HG02973 (cell line): ENCODE results near the gene ARHGEF28.
A peak's percentile ranks its signal among the peaks of the same experiment; 100 is the strongest.

Experiments
- ATAC-seq: cut with Tn5 transposase; IDR thresholded peaks from one replicate; pipeline ENCODE4 v1.9.1; 2021; ENCODE audit warnings: moderate library complexity; ENCODE audit not compliant: unreplicated experiment

Gene ARHGEF28, protein sequence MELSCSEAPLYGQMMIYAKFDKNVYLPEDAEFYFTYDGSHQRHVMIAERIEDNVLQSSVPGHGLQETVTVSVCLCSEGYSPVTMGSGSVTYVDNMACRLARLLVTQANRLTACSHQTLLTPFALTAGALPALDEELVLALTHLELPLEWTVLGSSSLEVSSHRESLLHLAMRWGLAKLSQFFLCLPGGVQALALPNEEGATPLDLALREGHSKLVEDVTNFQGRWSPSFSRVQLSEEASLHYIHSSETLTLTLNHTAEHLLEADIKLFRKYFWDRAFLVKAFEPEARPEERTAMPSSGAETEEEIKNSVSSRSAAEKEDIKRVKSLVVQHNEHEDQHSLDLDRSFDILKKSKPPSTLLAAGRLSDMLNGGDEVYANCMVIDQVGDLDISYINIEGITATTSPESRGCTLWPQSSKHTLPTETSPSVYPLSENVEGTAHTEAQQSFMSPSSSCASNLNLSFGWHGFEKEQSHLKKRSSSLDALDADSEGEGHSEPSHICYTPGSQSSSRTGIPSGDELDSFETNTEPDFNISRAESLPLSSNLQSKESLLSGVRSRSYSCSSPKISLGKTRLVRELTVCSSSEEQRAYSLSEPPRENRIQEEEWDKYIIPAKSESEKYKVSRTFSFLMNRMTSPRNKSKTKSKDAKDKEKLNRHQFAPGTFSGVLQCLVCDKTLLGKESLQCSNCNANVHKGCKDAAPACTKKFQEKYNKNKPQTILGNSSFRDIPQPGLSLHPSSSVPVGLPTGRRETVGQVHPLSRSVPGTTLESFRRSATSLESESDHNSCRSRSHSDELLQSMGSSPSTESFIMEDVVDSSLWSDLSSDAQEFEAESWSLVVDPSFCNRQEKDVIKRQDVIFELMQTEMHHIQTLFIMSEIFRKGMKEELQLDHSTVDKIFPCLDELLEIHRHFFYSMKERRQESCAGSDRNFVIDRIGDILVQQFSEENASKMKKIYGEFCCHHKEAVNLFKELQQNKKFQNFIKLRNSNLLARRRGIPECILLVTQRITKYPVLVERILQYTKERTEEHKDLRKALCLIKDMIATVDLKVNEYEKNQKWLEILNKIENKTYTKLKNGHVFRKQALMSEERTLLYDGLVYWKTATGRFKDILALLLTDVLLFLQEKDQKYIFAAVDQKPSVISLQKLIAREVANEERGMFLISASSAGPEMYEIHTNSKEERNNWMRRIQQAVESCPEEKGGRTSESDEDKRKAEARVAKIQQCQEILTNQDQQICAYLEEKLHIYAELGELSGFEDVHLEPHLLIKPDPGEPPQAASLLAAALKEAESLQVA (N-terminal part only)

DNA sequence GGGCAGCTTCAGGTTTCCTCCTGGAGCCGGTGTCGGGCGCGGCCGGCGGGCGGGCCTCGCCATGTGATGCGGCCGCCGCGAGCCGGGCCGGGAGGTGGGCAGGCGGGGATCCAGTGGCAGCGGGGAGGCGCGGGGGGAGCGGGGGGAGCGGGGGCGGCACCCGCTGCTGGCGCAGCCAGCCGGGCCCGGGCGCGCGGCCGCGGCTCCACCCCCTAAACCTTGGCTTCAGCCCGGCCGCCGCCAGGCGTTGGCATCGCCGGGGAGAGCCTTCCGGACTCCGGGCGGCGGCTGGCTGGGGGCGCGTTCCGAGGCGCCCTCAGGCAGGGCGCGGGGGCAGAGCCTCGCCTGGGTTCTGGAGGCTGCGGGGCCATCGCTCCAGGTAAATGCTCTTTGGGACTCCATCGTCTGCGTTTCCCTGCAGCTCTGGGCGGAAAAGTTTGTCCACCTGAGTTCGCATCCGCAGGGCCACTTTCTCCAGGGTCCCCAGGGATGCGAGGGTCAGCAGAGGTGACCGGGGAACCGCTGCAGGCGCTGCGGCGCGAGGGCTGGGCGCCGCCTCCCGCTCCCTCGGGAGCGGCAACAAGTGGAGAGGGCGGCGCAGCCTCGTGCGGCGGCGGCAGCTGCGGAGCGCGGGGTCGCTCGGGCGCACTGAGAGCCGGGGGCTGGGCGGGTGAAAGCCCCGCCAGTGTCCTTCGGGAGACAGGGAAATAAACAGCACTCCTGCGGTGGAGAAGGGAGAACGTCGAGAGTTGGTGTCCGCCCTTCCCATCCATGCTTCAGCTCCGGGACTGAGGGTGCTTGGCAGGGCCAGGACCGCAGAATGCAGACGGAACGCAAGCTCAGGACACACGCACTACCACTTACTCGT, at the start of gene ARHGEF28:
Gene ARHGEF28 (plus strand): TSS at position 253 of the 868 bp plus-strand sequence. CDS start 58,656 bp downstream, outside the sequence.
- no peak for ATAC-seq

DNA sequence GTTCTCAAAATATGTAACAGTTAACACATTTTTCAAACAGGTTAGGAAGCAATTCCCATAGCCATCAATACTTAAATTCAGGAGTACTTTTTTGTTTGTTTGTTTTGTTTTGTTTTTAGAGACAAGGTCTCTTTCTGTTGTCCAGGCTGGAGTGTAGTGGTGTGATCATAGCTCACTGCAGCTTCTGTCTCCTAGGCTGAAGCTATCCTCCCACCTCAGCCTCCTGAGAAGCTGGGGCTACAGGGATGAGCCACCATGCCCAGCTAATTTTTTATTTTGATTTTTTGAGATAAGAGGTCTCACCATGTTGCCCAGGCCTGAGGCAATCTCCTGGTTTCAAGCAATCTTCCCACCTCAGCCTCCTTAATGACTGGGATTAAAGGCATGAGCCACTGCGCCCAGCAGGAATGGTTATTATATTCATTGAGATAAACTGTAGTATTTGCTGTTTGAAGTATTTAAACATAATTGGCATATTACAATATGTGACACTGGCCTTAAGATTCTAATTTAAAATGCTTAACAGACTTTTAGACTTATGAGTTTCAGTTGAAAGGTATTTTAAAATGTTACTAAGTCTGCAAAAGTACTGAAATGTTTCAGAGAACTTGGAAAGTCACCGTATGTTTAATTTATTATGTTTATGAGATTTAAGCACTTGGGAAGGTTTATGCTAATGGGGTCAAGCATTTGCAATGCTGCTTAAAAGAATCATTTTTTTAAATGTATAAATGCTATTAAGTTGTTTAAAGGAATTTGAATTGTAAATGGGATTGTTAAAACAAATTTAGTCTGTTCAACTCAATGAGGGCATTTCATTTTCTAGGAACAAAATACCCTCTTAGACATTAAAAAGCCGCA, 43.5 kb upstream of the ARHGEF28 start:
- no peak for ATAC-seq

DNA sequence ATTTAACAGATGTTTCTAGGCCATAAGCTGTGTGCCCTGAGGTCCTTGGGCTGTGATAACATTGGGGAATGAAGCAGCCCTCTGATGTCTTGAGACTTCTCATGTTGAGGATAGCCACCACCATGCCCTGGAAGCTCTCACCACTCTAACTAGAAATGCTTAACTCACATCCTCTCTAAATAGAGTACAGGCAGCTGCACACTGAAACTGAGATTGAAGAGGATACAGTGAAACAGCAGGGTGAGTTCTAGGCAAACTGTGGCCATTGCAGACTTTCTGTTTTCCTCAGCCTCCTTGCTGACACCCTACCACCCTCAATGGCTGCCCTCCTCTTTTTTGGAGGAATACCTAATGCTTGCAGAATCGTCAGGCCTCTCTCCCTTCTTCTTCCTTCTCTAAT, 38.1 kb upstream of the ARHGEF28 start:
- peak; percentile 77 for ATAC-seq

DNA sequence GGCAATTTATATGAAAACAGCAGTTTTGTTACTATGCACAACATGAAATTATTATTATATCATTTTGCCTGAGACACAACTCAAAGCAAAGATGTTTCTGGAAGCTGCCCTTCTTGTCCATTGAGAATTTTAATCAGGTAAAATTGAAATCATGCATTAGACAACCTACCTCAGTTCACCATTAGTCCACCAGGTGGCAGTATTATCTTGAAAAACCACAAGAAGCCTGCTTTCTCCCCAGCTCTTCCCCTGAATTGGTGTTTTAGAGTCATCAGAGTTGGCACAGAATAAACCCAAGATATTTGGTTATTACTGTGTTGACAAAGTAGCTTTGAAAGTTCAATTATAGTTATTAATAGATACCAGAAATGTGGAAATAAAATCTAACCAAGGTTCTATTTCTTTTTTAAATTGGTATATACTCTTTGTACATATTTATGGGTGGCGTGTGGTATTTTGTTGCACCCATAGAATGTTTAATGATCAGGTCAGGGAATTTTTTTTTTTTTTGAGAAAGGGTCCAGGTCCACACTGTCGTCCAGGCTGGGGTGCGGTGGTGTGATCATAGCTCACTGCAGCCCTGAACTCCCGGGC, 34.8 kb upstream of the ARHGEF28 start:
- ATAC-seq = no peak

DNA sequence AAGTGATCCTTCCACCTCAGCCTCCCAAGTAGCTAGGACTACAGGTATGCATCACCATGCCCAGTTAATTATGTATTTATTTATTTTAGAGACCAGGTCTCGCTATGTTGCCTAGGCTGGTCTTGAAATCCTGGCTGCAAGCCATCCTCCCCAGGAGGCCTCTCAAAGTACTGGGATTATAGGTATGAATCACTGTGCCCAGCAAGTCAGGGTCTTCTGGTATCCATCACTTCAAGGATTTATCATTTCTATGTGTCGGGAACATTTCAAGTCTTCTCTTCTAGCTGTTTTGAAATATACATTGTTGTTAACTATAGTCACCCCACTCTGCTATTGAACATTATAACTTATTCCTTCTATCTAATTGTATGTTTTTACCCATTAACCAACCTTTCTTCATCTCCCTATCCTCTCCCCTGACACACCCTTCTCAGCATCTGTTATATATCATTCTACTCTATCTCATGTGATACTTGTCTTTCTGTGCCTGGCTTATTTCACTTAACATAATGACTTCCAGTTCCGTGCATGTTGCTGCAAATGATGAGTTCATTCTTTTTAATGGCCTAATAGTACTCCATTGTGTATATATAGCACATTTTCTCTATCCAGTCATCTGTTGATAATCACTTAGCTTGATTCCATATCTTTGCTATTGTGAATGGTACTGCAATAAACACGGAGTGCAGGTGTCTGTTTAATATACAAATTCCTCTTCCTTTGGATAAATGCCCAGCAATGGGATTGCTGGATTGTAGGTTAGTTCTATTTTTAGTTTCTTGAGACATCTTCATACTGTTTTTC, 34.1 kb upstream of the ARHGEF28 start:
- no peak for ATAC-seq

DNA sequence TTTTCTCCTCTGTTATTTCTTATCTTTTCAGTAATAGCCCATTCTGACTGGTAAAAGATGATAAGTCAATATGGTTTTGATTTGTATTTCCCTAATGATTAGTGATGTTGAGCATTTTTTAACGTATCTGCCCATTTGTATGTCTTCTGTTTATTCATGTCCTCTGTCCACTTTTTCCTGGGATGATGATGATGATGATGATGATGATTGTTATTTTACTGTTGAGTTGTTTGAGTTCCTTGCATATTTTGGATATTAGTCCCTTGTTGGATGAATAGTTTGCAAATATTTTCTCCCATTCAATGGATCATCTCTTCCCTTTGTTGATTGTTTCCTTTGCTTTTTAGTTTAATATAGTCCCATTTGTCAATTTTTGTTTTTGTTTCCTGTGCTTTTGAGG, 33.4 kb upstream of the ARHGEF28 start:
- ATAC-seq = no peak

DNA sequence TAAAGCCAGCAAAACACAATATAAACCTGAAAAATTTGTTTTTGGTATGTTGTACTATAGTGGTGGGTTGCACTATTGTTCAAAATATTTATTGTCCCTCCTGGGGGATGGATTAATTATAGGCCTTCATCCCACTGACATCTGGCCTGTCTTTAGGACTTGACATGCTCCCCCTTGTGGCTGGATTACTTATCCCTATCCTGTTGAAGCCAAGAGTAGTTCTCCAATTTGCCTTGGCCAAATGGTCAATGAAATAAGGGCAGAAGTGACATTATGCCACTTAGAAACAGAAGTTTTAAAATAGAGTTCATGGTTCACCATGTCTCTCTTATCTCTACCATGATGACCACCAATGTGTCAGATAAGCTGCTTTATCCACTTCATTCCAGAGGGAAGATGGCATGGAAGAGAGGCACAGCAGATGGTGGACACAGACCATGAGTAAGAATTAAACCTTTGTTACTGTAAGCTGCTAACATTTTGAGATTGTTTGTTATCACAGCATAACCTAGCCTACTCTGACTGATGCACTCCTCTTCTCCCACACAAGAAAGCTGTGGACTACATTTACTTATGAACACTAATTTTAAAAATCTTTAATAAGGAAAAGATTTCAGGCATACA, 29.2 kb upstream of the ARHGEF28 start:
- no peak for ATAC-seq

DNA sequence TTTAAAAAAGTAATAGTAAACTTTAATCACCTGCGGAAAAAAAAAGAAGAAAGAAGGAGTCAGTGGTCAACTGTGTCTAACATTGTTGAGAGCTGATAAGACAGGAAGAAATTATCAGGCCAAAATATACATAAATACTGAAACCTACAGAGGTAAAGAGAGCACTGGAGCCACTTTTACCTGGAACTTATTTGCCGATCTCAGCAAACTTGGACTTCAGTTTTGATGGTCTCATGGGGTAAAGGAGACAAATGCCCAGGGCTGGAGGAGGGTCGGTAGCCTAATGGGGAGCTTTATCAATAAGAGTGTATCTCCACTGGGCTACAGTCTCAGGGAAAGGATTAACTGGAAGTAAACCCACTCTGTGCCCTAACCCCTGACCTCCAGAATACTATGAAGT, 26.6 kb upstream of the ARHGEF28 start:
- no peak for ATAC-seq

DNA sequence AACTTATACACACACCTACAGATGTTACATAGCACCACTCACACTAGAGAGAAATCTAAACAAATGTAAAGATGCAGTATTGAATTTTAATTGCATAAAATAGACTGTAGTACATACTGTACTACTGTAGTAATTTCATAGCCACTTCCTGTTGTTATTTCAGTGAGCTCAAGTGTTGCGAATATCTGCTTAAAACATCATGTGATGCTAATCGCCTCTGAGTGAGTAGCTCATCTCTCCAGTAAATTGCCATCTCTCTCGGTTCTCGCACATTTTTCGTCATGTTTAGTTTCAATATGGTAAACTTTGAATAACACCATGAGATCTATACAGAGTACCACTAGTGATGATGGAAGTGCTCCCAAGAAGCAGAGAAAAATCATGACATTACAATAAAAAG, 22.0 kb upstream of the ARHGEF28 start:
- no peak for ATAC-seq

DNA sequence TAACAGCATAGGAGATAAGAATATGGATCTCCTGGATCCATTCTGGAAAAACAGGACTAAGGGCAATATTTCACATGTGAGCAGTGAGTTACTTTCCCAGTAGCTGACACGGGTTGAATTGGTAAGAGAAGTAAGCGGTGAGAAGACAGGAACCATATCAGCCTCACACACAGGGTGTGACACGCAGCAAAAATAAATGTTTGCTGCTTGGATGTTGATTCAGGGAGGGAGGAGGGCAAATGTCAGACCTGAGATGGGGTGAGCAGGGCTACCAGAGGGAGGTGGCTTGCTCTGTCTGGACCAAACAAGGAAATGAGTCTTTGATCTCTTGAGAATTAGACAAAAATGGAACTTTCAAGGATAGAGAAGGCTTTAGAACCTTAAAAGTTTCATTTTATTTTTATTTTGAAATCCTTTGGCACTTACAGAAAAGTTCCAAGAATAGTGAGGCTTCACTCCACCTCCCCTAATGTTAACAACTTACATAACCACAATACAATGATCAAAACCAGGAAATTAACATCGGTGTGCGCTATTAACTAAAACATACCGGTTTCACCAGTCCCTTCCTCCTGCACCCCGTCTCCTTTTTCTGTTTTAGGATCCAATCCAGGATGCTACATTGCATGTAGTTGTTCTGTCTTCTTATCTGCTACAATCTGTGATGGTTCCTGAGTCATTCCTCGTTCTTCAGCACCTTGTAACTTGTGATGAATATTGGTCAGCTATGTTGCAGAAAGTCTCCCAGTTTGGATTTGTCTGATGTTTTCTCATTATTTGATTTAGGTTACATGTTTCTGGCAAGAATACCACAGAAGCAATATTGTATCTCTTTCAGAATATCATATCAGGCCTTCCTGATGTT, 20.5 kb upstream of the ARHGEF28 start:
- ATAC-seq = no peak

DNA sequence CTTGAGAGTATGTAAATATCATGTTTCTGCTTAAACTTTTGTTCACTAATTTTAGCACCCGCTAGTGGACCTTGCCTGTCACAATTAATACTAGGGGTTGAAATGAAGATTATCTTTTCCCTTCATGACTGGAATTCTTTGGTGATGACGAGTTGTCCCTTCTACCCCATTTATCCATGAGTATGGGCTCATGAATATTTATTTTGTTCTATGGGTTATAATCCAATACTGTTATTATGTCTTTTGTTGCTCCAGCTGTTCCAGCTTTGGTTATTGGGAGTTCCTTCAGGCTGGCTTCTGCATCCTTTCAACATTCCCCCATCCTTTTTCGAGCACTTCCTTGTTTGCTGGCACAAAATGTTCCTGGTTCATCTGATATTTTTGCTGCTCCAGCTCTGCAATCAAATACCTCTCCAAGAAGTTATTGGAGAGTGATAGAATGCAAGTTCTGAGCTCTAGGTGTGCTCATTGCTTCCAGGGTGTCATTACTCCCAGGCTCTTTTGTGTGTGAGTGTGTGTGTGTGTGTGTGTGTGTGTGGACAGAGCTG, 19.7 kb upstream of the ARHGEF28 start:
- ATAC-seq = no peak

DNA sequence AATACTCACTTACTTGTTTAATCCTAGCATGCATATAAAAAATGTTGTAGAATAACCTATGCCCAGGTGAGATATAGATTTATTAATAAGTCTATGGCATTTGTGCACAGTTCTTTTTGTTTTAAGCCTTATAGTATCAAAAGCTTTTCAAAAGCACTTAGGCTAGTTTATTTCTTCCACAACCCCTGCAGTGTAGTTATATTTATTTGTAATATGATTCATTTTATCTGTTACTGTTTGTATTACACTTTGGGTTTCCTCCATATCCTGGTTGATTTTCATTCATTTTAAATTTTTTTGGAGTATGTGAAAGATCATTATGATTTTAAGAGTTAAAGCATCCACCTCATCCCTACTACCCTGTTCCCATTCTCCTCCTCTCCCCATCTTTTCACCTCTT, 18.8 kb upstream of the ARHGEF28 start:
- no peak for ATAC-seq

DNA sequence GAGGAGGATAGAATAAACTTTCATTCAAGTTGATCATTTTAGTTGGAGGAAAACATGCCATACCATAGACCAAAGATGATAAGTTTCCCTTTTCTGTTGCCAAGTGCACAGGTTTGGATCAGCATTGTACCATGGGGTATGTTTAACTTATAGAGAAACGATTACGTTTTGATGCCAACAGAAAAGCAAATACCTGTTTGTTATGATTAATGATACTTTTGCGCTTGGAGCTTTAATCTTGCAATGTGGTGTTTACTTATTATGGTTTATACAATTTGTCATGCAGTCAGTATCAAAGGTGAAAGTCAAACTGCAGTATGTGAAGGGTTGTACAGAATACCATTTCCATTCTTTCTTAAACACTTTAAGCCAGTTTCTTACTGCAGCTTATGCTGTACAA, 13.2 kb upstream of the ARHGEF28 start:
- no peak for ATAC-seq

DNA sequence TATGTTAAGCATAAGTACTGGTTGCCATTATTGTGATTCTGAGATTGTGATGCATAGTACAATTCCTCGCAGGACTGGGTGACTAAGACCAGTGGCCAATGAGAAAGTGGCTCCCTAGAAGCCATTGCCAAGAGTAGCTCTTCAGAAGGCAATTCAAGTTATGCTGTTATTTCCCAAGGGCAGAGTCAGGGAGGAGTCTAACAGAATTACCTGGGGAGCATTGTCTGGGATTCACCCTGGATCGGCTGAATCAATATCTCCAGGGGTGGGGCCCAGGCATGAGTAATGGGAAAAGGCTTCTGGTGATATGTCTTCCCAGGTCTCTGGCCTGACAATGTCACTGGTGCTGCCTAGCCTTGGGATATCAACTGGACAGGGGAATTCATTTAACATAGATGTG, 10.9 kb upstream of the ARHGEF28 start:
- ATAC-seq = no peak

DNA sequence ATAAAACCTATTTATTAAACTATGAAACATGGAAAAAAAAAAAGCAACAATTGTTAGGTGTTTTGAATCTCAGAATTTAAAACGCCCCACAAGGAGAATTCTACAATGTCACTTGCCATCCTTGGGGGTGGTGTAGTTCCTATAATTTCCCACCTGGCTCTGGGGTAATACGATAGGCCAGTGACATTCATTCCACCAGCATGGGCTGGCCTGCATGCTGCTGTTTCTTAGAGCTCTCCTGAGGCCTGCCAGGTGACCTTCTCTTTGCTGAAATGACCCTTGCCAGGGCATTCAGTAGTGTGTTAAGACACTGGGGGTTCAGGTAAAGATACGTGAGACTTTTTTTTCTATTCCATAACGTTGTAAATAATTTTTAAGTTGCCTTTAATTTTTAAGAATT, 10.0 kb upstream of the ARHGEF28 start:
- no peak for ATAC-seq

DNA sequence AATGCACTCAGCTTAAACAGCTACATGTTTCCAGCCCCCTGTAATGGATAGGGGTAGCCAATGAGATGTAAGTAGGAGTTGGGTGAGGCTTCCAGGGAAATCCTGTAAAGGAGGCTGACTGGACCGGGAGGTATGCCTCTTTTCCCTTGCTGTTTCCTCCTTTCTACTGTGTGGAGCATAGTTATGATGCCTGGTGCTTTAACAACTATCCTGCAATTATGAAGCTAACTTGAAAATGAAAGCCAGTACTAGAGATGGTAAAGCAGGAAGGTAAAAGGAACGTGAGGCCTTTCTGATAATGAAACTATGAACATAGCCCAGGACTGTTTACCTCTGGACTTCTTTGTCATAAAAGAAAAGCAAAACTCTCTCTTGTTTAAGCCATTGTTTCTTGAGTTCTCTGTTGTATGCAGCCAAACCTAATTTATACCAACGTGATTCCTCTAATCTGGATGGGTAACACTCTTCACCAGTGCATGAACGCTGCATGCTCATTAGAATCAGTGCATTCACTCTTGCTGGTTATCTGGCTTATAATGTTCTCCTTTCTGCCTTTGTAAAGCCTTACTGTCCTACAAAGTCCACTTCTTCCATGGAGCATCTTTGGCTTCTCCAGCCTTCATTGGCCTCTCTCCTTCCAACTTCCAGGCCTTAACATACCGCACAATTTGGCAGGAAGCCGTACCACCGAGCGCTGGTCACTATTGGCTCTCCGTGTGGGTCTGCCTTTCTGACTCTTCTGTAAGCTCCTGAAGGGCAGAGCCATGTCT, 8.3 kb upstream of the ARHGEF28 start:
- no peak for ATAC-seq
